ENCODE data around the gene CYP2W1. TPM values are rescaled to one million over a fixed set of nuclear protein-coding genes. Genes with fewer than 3 reads are reported as not detected.

CYP2W1 gene
- total RNA-seq, 2 experiments from 2014 or later, result not detected

DNA sequence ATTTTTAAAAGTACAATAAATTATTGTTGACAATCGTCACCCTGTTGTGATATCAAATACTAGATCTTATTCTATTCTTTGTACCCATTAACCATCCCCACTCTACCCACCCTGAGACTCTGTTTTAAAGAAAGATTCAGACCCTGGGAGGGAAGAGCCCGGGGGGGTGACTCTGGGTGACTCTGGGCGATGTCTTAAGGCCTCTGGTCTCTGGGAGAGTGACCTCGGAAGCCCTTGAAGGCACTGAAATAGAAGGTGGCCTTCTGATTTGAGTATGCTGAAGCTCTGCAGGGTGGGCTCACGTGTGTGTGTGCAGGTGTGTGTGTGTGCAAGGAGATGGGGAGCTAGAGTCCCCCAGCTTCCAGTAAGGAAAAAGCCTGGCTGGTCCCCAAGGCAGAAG lies 38.2 kb upstream of the CYP2W1 start:
- DNase-seq, result no peak
- ChIA-PET POLR2A (no interaction called here), CTCF (no interaction called here)
- H3K27me3 Mint-ChIP-seq, result peaks cover 2% of the 10 kb centered on the region
- peaks cover 14% of the 10 kb centered on the region for H3K9me3 Mint-ChIP-seq
- intact Hi-C loops (cut with micrococcal nuclease), result no loop called here
- H3K4me1 Mint-ChIP-seq (ENCODE audit: low read depth), result peaks cover 23% of the 10 kb centered on the region
- H3K4me3 Mint-ChIP-seq, result no peak overlapping the region
- peaks cover 7% of the 10 kb centered on the region for H3K36me3 Mint-ChIP-seq
- H3K27ac Mint-ChIP-seq, result no peak overlapping the region

DNA sequence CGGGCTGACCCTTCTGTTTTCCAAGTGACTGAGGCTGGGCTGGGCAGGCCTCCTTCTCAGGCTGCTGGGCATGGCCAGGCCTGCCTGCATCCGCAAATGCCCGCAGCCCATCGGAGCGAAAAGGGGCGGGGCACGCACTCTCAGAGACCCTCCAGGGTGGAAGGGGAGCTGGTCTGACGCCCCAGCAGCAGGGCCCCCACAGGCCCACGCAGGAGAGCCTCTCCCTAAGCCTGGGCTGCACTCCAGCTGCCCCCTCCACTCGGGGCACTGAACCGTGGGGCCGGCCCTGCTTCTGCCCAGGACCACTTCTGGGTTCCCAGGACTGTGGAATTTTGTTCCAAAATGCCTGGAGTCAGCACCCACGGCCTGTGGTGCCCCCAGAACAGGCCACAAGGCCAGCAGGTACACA lies 37.8 kb upstream of the CYP2W1 start:
- peaks cover 10% of the 10 kb centered on the region for H3K9me3 Mint-ChIP-seq
- intact Hi-C loops (cut with micrococcal nuclease), result no loop called here
- peaks cover 4% of the 10 kb centered on the region for H3K36me3 Mint-ChIP-seq
- peaks cover 2% of the 10 kb centered on the region for H3K27me3 Mint-ChIP-seq
- CTCF ChIA-PET, result no interaction called here
- no peak overlapping the region for H3K4me3 Mint-ChIP-seq
- no peak overlapping the region for H3K27ac Mint-ChIP-seq
- POLR2A ChIA-PET, result no interaction called here
- H3K4me1 Mint-ChIP-seq (ENCODE audit: low read depth), result peaks cover 19% of the 10 kb centered on the region
- no peak for DNase-seq

DNA sequence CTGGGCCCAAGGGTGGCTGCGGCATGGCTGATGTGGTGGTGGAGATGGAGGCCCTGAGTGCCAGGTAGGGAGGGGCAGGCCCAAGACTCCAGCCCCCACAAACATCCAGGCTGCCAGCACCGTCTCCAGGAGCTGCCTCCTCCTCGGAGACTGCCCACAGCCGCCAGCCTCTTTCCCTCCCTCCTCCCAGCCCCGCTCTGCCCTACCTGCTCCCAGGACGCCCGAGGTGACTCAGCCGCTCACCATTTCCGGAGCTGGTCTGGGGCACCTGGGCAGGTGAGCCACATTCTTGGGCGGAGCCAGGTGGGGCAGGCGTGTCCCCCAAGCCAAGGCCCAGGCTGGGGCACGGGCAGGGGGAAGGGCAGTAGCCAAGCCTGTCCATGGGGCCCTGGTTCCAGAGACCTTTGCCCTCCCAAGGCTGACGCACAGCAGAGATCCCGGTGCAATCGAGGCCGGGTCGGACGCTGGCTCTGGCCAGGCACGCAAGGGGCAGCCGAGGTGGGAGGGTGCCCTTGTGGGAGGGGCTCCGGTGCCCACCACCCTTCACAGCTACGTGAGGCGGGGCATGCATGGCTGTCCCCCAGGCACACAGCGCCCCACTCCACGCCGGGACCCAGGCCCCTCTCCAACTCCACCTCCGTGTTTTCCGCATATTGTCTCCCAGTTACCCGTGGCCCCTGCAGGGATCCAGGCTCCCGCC lies 37.3 kb upstream of the CYP2W1 start:
- ChIA-PET CTCF (no interaction called here), POLR2A (no interaction called here)
- Mint-ChIP-seq H3K27ac (no peak overlapping the region), H3K4me1 (ENCODE audit: low read depth) (peaks cover 17% of the 10 kb centered on the region), H3K9me3 (peaks cover 4% of the 10 kb centered on the region), H3K4me3 (no peak overlapping the region), H3K36me3 (no peaks in the 10 kb centered on the region), H3K27me3 (peaks cover 2% of the 10 kb centered on the region)
- no peak for DNase-seq
- intact Hi-C loops (cut with micrococcal nuclease), result no loop called here

DNA sequence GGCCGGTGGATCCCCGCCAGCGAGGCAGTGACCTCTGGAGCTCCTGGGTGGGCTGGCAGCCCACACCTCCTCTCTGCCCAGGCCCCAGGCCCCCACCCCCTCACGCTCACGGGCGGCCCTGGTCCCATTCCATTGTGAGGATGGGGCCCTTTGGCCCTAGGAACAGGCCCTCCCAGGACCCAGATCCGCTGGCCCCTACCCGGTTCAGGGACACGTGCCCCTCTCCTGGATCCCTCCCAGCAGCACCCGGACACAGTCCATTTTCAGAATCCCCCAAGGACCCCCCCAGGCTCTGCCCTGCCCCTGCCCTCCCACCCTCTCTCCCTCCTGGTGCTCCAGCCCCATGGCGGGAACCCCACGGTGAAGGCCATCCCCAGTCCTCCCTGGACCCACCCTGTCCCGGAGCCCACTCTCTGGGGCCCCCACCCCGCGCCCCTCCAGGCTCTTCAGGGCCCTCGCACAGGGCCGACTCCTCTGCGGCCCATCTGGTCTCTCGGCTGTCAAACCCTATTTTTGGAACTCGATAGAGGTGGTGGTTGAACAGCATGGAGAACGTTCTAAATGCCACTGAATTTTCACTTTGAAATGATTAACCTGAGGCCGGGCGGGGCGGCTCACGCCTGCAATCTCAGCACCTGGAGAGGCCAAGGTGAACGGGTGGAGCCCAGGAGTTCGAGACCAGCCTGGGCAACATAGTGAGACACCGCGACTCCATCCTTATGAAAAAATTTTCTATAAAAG lies 36.6 kb upstream of the CYP2W1 start:
- Mint-ChIP-seq H3K9me3 (no peaks in the 10 kb centered on the region), H3K36me3 (no peaks in the 10 kb centered on the region), H3K4me3 (no peak overlapping the region), H3K27ac (no peak overlapping the region), H3K27me3 (peaks cover 2% of the 10 kb centered on the region), H3K4me1 (ENCODE audit: low read depth) (peaks cover 12% of the 10 kb centered on the region)
- ChIA-PET CTCF (no interaction called here), POLR2A (no interaction called here)
- DNase-seq, result no peak
- intact Hi-C loops (cut with micrococcal nuclease), result no loop called here

DNA sequence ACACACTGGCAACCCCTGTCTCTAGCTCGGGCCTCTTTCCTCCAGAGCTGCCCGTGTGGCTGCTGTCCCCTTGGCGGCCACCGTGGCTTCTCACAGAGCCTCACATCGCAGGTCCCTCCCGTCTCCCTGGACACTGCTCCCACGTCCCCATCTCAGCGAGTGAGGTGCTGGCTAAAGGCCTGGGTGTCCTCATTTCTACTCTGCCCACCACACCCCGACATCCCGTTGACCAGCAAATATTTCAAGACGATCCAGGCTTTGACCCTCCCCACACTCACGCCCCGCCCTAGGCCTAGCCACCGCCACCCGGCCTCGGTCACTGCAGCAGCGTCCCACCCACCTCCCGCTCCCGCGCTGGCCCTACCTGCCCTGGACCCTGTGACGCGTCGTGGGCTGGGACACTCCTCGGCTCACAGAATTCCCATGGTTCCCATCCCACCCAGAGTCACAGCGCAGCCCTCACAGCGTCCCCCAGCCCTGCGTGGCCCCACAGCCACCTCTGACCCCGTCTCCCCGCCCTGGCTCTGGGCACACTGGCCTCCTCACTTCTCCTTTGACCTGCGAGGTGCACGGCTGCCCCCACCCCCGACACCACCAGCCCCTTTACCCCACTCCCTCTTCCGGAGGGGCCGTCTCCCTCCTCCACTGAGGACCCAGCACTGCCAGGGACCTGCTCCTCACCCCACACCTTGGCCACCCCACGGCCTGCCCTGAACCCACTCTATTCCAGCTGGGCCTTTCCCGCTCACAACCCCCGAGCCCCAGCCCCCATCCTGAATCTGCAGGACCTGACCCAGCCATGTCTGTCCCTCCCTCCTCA lies 35.4 kb upstream of the CYP2W1 start:
- ChIA-PET POLR2A (no interaction called here), CTCF (no interaction called here)
- no peak overlapping the region for H3K27ac Mint-ChIP-seq

DNA sequence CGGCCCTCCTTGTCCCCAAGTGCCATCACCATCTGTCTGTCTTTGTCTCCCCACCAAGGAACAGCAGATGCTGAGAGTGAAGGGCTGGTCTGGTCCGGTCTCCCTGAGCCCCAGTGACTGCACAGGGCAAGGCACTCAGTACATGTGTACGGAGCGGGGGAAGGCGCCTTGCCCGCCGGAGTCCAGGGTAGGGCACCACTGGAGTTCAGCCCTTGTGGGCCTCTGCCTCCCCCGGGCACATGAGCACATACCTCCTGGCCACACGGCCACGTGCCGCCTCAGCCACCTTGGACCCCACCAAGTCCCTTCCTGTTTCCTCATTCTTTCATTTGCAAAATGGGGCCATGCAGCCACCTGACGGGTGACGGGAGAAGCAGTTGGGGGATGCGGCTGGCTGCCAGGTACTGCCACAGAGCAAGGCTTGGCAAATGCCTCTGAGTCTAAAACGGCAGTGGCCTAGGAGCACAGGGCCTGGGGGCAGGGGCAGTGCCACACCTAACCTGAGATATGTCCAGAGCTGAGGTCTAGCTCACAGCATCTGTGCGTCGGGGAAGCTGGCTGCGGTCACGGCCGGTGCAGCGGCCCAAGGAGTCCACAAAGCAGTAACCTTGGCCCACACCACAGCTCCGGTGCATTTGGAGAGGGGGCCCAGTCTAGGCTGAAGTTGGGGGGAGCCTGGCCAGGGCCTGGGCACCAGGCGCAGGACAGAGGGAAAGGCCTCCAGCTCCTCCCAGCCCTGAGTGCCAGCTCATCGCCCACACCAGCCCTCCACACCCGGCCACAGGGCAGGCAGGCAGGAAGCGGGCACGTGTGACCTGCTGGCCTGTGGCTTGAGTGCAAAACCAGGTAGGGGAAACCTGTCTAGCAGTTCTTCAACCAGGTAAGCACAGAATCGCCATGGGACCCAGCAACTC lies 33.7 kb upstream of the CYP2W1 start:
- intact Hi-C loops (cut with micrococcal nuclease), result no loop called here
- ChIA-PET POLR2A (no interaction called here), CTCF (interaction anchor here (1.2 kb wide), 1 partner anchor 39 kb away, joined by 3 read pairs; no protein-coding TSS in a partner anchor)

More for the DNA sequence above, 35.4 kb upstream of the CYP2W1 start:
- peaks cover 7% of the 10 kb centered on the region for H3K4me1 Mint-ChIP-seq (ENCODE audit: low read depth)
- DNase-seq, result no peak
- no peaks in the 10 kb centered on the region for H3K9me3 Mint-ChIP-seq
- intact Hi-C loops (cut with micrococcal nuclease), result no loop called here
- peaks cover 2% of the 10 kb centered on the region for H3K27me3 Mint-ChIP-seq
- H3K36me3 Mint-ChIP-seq, result no peaks in the 10 kb centered on the region
- H3K4me3 Mint-ChIP-seq, result no peak overlapping the region

DNA sequence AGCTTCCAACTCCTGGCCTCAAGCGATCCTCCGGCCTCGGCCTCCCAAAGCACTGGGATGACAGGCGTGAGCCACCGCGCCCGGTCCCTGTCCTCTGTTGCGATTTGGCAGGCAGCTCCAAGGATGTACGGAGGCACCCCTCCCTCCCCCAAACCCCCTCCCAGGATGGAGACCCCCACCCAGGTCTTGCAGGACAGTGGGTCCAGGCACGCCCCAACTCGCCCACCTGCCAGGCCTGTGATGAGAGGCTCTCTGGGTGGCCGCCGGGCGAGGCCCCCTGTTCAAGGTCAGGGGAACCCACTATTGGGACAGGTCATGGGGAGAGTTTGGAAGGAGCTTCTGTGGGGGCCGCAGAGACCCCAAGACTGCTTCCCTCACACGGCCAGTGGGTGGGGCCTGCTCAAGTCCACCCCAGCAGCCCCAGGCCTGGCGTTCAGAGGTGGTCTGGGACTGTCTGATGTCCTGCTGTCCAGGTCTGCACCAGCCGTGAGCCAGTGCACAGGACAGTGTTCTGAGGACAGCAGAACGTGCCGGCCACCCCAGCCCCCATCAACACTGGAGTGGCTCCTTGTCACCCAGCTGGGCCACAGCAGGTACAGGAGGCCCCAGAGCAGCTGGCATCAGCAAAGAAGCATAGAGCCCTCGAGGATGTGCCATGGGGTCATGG lies 31.0 kb upstream of the CYP2W1 start:
- intact Hi-C loops (cut with micrococcal nuclease), result no loop called here
- CTCF ChIA-PET, result interaction anchor here (1.6 to 5.6 kb wide), 2 partner anchors 41 to 43 kb away, joined by 3 to 54 read pairs; no protein-coding TSS in a partner anchor
- Mint-ChIP-seq H3K27ac (no peak overlapping the region), H3K4me1 (ENCODE audit: low read depth) (peaks cover 7% of the 10 kb centered on the region), H3K36me3 (no peaks in the 10 kb centered on the region), H3K9me3 (no peaks in the 10 kb centered on the region), H3K4me3 (peak overlapping the region; percentile 46), H3K27me3 (peaks cover 5% of the 10 kb centered on the region)
- POLR2A ChIA-PET, result no interaction called here
- no peak for DNase-seq

More for the DNA sequence above, 33.7 kb upstream of the CYP2W1 start:
- Mint-ChIP-seq H3K27ac (no peak overlapping the region), H3K4me3 (no peak overlapping the region), H3K27me3 (peaks cover 2% of the 10 kb centered on the region), H3K36me3 (no peaks in the 10 kb centered on the region), H3K9me3 (no peaks in the 10 kb centered on the region), H3K4me1 (ENCODE audit: low read depth) (peaks cover 7% of the 10 kb centered on the region)
- no peak for DNase-seq

DNA sequence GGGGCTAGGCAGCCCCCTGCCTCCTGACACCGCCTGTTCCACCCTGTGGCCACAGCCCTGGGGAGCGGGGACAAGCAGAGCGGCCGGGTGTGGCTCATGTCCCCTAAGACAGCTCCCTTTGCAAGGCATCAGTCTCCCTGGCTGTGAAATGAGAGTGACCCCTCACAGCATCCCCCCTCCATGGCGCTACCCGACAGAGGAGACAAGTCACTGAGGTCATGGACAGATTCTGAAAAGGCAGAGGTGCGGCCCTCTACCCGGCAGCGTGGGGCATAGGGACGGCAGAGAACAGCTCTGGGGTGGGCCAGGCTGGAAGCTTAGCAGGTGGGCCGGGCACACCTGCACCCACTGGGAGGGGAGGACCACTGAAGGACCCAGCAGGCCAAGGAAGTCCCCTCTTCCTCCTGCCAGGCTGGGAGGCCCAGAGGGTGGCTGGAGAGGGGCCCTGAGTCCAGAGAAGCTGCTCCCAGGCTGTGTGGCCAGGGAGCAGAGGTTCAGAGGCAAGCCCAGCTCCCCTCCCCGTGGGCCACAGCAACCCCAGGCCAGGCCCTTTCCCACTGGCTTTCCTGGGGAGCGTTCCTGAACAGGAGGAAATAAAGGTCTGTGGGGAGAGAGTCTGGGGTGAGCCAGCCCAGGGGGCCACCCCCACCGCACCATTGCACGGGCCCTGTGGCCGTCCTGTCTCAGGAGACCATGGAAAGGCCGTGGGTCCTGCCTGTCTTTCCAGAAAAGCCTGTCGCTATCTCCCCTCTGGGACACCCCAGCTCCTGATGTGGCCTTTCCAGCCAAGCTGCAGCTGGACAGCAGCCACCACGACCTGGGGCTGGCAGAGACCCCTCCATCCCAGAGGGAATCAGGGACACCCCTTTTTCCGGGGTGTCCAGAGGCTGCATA lies 30.2 kb upstream of the CYP2W1 start:
- no peak overlapping the region for H3K27ac Mint-ChIP-seq
- H3K4me1 Mint-ChIP-seq (ENCODE audit: low read depth), result peaks cover 7% of the 10 kb centered on the region
- ChIA-PET CTCF (interaction anchor here (1.1 to 5.6 kb wide), 2 partner anchors 41 to 43 kb away, joined by 3 to 54 read pairs; no protein-coding TSS in a partner anchor), POLR2A (no interaction called here)
- no peaks in the 10 kb centered on the region for H3K9me3 Mint-ChIP-seq
- DNase-seq, result no peak
- H3K36me3 Mint-ChIP-seq, result no peaks in the 10 kb centered on the region
- H3K27me3 Mint-ChIP-seq, result peaks cover 5% of the 10 kb centered on the region
- intact Hi-C loops (cut with micrococcal nuclease), result no loop called here
- H3K4me3 Mint-ChIP-seq, result peak overlapping the region; percentile 46

DNA sequence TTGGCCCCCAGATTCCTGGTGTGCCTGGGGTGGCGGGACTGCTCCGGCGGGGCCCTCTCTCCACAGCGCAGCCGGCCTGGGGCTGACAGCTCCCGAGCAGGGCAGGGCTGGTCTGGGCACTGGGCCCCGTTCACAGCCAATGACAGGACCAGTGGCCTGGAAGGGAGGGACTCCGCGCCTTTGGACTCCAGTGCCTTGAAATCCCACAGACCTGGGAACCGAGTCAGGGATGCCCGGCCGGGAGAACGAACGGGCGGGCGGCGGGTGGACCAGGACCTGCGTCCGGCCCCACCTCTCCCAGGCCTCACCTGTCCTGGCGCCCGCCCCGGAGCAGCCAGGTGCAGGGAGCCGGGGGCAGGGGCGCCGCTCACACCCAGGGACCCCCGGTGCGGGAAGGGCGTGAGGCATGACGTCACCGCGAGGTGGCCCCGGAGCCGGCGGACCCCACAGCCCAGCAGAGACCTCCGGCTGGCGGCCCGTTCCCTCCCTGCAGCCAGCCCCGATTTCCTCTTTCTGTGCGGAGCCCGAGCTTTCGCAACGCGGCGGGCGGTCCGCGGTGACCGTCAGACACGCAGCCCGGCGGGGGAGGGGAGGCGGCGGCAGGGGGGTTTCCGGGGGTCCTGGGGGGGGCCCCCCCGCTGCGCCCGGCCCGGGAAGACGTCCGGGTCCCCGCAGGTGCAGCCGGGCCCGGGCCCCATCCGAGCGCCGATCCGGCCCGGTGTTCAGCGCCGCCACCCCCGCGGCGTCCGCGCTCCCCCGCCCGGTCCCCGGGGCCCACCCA lies 29.2 kb upstream of the CYP2W1 start:
- no peak for DNase-seq
- Mint-ChIP-seq H3K36me3 (no peaks in the 10 kb centered on the region), H3K27ac (no peak overlapping the region), H3K27me3 (peaks cover 5% of the 10 kb centered on the region), H3K4me1 (ENCODE audit: low read depth) (peaks cover 7% of the 10 kb centered on the region), H3K9me3 (no peaks in the 10 kb centered on the region), H3K4me3 (no peak overlapping the region)
- POLR2A ChIA-PET, result interaction anchor here (0.9 kb wide), 1 partner anchor 31 kb away, joined by 3 read pairs; no protein-coding TSS in a partner anchor
- CTCF ChIA-PET, result interaction anchor here (0.8 to 5.6 kb wide), 4 partner anchors 31 to 81 kb away, joined by 3 to 54 read pairs (median 4); no protein-coding TSS in a partner anchor
- intact Hi-C loops (cut with micrococcal nuclease), result loop anchor here (1.0 kb wide), 1 partner anchor 44 kb away; no protein-coding TSS in a partner anchor
